ENCODE data around the gene C1S. TPM values are rescaled to one million over a fixed set of nuclear protein-coding genes. Genes with fewer than 3 reads are reported as not detected.

Gene C1S
- total and polyA plus RNA-seq, 2 donors (not counting 1 experiment from before 2014, with no cell fraction given), result 0.21 to 0.64 TPM

DNA sequence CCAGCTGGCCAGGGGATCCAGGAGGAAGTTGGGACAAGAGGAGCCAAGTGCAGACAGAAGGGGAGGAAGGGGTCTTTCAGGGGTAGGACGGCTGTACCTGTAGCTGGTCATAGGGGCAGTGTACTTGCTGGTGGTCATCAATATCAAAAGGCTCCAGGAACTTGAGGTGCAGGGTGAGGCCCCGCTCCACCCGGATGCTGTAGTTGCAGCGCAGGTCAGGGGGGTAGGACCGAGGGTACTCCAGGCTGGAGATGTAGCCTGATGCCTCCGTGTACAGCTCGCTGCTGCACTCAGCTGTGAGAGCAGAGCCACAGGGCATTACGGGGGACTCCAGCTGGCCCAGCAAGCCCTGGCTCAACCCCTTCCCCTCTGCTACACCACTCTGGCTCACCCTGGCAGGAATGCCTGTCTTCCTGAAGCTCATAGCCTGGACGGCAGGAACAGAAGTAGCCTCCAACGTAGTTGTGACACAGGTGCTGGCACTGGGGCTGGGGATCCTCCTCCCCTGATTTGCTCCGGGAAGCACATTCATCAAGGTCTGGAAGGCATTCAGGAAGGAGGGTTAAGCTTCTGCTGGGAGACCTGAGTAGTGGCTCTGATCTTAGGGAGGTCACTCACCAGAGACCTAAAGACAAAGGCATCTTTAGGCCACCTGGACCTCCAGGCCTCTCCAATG, 28.8 kb downstream of the C1S start:
- Histone ChIP-seq H4K20me1 (ENCODE audit: control insufficient read depth, insufficient read depth, low read length, poor library complexity, severe bottlenecking) (no peaks in the 10 kb centered on the region), H3K9ac (ENCODE audit: low read length) (no peak overlapping the region), H3K79me2 (ENCODE audit: control insufficient read depth, insufficient read depth, low read length) (no peaks in the 10 kb centered on the region), H3K27me3 (replicated peaks in 1 of 4; ENCODE audit: control extremely low read depth in 1 of 4, control insufficient read depth in 3 of 4, insufficient read depth in 4 of 4, low read length in 3 of 4) (peaks cover 0 to 3% (median 0%) of the 10 kb centered on the region in 4 experiments), H3K4me2 (replicated peaks; ENCODE audit: low read depth, low read length, poor library complexity, severe bottlenecking) (no peak overlapping the region), H3K9me3 (ENCODE audit: control extremely low read depth in 1 of 3, control insufficient read depth in 2 of 3, insufficient read depth in 1 of 3, low read length in 2 of 3) (no peaks in the 10 kb centered on the region), H3K4me1 (ENCODE audit: control insufficient read depth in 2 of 2, insufficient read depth in 2 of 2, low read length in 2 of 2) (peaks cover 0 to 12% of the 10 kb centered on the region in 2 donors), H3K36me3 (replicated peaks in 1 of 2; ENCODE audit: control extremely low read depth in 1 of 2, control insufficient read depth in 1 of 2, extremely low read depth in 1 of 2, insufficient read depth in 2 of 2, low read length in 1 of 2) (no peaks in the 10 kb centered on the region), H3K27ac (ENCODE audit: low read length in 2 of 2) (no peak overlapping the region), H2AFZ (ENCODE audit: insufficient read depth, low read depth, low read length, poor library complexity, severe bottlenecking) (no peak overlapping the region), H3K4me3 (ENCODE audit: control extremely low read depth in 1 of 5, extremely low read depth in 1 of 5, insufficient read depth in 1 of 5, low read depth in 2 of 5, low read length in 4 of 5) (no peak overlapping the region)
- intact Hi-C loops (cut with micrococcal nuclease), result no loop called here
- H3K27ac Mint-ChIP-seq, result no peak overlapping the region
- no peak for TF ChIP-seq CTCF (IDR thresholded peaks at IDR 0.05)
- TF ChIP-seq EZH2 (IDR thresholded peaks at IDR 0.05; ENCODE audit: borderline replicate concordance, insufficient read depth, low read depth, low read length, poor library complexity, severe bottlenecking), result no peak
- CTCF ChIA-PET, result interaction anchor here (1.0 to 2.7 kb wide), 4 partner anchors 19 to 164 kb away, joined by 3 to 12 read pairs (median 4); no protein-coding TSS in a partner anchor
- no peaks in the 10 kb centered on the region for H3K9me3 Mint-ChIP-seq (ENCODE audit: insufficient read depth)
- peaks cover 4% of the 10 kb centered on the region for H3K27me3 Mint-ChIP-seq
- ATAC-seq (ENCODE audit: low read depth), result no peak
- 97% methylated on average over 11 of the region's 11 CpGs for WGBS (ENCODE audit: insufficient coverage)
- H3K4me3 Mint-ChIP-seq, result no peak overlapping the region
- H3K4me1 Mint-ChIP-seq, result peaks cover 9% of the 10 kb centered on the region
- POLR2A ChIA-PET, result no interaction called here
- no peak for DNase-seq
